ENCODE results near the gene FAIM2.

DNA sequence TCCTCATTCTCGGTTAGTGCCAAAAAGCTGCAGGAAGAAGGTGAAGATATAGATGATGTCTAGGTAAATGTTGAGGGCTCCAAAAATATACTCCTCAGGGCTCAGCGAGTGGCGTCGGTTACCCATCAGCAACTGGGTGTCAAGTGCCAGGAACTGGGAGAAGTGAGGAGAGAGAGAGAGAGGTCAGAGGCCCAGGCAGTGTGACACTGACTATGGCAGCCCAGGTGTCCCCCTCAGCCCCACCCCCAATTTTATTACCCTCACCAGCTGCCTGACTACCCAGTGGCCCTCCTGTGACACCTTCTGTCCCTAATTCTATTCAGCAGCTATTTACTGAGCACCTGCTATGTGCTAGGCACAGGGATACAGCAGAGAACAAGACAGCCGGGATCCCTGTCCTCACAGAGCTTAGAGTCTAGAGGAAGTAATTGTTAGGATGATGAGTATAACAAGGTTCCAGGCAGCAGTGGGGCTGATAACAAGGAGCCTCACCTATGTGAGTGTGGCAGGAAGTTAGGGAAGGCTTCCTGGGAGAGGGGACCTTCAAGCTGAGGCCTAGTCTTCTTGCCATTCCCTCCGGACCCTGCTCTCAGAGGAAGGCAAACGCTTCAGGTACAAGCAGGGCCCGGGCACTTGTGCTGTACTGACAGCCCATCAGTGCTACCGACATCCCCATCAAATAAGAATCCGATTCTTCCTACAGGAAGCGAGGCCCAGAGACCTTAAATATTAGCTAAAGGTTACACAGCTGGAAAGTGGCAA, 33.0 kb downstream of the FAIM2 start:
- no peak for TF ChIP-seq CTCF (IDR thresholded peaks at IDR 0.05)
- no peak for TF ChIP-seq POLR2A (IDR thresholded peaks at IDR 0.05)
